Calu3 (cell line): Measurements from ENCODE around the gene FNDC3B. TPM values are rescaled to one million over a fixed set of nuclear protein-coding genes. Genes with fewer than 3 reads are reported as not detected.

Experiments
- BruUV-seq: library from RNA; stranded (reverse); fragments of 400-500 nt; replicated peaks from 2 replicates; lab custom pipeline; 2021; lab: Mats Ljungman, UMichigan
- CTCF ChIA-PET: fragments of 300-600 bp; sonication (Branson Sonifier 250); formaldehyde crosslinking; loops from one replicate; lab custom pipeline; 2022; ENCODE audit warnings: antibody characterized with exemption; lab: Charles Lee
- DNase-seq: peaks from one replicate; pipeline ENCODE4 v3.0.0; 2022
- H3K27ac Mint-ChIP-seq: one replicate; pipeline ENCODE4 v1.8.0; 2022; ENCODE audit warnings: mixed read lengths; ENCODE audit not compliant: unreplicated experiment
- H3K27me3 Mint-ChIP-seq: one replicate; pipeline ENCODE4 v1.8.0; 2022; ENCODE audit warnings: mixed read lengths; ENCODE audit not compliant: unreplicated experiment
- H3K36me3 Mint-ChIP-seq: one replicate; pipeline ENCODE4 v1.8.0; 2022; ENCODE audit warnings: mild to moderate bottlenecking, moderate library complexity, mixed read lengths; ENCODE audit not compliant: insufficient read depth, unreplicated experiment
- H3K4me1 Mint-ChIP-seq: one replicate; pipeline ENCODE4 v1.8.0; 2022; ENCODE audit warnings: mild to moderate bottlenecking, low read depth, mixed read lengths; ENCODE audit not compliant: unreplicated experiment
- H3K4me3 Mint-ChIP-seq: one replicate; pipeline ENCODE4 v1.8.0; 2022; ENCODE audit warnings: mild to moderate bottlenecking, low read depth, moderate library complexity, mixed read lengths; ENCODE audit not compliant: unreplicated experiment
- H3K9me3 Mint-ChIP-seq: one replicate; pipeline ENCODE4 v1.8.0; 2022; ENCODE audit warnings: low read depth, mixed read lengths; ENCODE audit not compliant: unreplicated experiment
- CTCF ChIP-seq: fragments of 200-600 bp; IDR thresholded peaks from one replicate; pipeline ENCODE4 v1.8.0; 2022; ENCODE audit warnings: antibody characterized with exemption; ENCODE audit not compliant: unreplicated experiment
- intact Hi-C: fragments of 100-400 bp; cut with micrococcal nuclease; formaldehyde crosslinking; loops from one replicate; pipeline ENCODE4 v1.10.0; 2022; ENCODE audit not compliant: unreplicated experiment
- total RNA-seq: library from RNA; stranded (reverse); gene quantifications from 2 replicates; pipeline ENCODE4 v1.2.3, GENCODE V29; 2022

The FNDC3B gene
- total RNA-seq, 1 experiment from 2014 or later = 453 TPM

- Mint-ChIP-seq H3K36me3 (peaks cover 69% of the 10 kb centered on the region), H3K27me3 (no peaks in the 10 kb centered on the region), H3K9me3 (no peaks in the 10 kb centered on the region), H3K4me1 (peaks cover 76% of the 10 kb centered on the region), H3K27ac (peak overlapping the region; percentile 66), H3K4me3 (peak overlapping the region; percentile 11)
- TF ChIP-seq CTCF = no peak
- no peak for DNase-seq
- BruUV-seq = no TSS peak
- CTCF ChIA-PET = no interaction called here
- intact Hi-C loops = no loop called here
These were observed 141.1 kb downstream of the FNDC3B start for GRCh38 chr3:172180473-172180872.

GRCh38 chr3:172181932-172182586 lies 142.7 kb downstream of the FNDC3B start:
- peaks cover 71% of the 10 kb centered on the region for H3K36me3 Mint-ChIP-seq
- H3K27ac Mint-ChIP-seq = peak overlapping the region; percentile 3
- TF ChIP-seq CTCF = no peak
- no peaks in the 10 kb centered on the region for H3K9me3 Mint-ChIP-seq
- DNase-seq = no peak
- intact Hi-C loops = no loop called here
- no TSS peak for BruUV-seq
- H3K4me3 Mint-ChIP-seq = peak overlapping the region; percentile 6
- CTCF ChIA-PET = interaction anchor here (0.9 kb wide), 1 partner anchor 77 kb away, joined by 3 read pairs; no protein-coding TSS in a partner anchor
- H3K4me1 Mint-ChIP-seq = peaks cover 72% of the 10 kb centered on the region
- H3K27me3 Mint-ChIP-seq = no peaks in the 10 kb centered on the region

GRCh38 chr3:172182797-172183196 lies 143.4 kb downstream of the FNDC3B start:
- BruUV-seq = no TSS peak

GRCh38 chr3:172184106-172184822 lies 144.9 kb downstream of the FNDC3B start:
- no peak for TF ChIP-seq CTCF
- peaks cover 71% of the 10 kb centered on the region for H3K36me3 Mint-ChIP-seq
- peaks cover 69% of the 10 kb centered on the region for H3K4me1 Mint-ChIP-seq
- H3K27ac Mint-ChIP-seq = no peak overlapping the region
- DNase-seq = no peak
- intact Hi-C loops = no loop called here
- BruUV-seq = no TSS peak
- CTCF ChIA-PET = no interaction called here
- no peaks in the 10 kb centered on the region for H3K9me3 Mint-ChIP-seq
- no peaks in the 10 kb centered on the region for H3K27me3 Mint-ChIP-seq
- no peak overlapping the region for H3K4me3 Mint-ChIP-seq

More at GRCh38 chr3:172182797-172183196, 143.4 kb downstream of the FNDC3B start:
- CTCF ChIA-PET = interaction anchor here (0.9 kb wide), 1 partner anchor 77 kb away, joined by 3 read pairs; no protein-coding TSS in a partner anchor
- intact Hi-C loops = no loop called here
- no peak overlapping the region for H3K4me3 Mint-ChIP-seq
- TF ChIP-seq CTCF = no peak
- H3K27ac Mint-ChIP-seq = peak overlapping the region; percentile 3
- H3K27me3 Mint-ChIP-seq = no peaks in the 10 kb centered on the region
- H3K36me3 Mint-ChIP-seq = peaks cover 67% of the 10 kb centered on the region
- no peak for DNase-seq
- peaks cover 69% of the 10 kb centered on the region for H3K4me1 Mint-ChIP-seq
- no peaks in the 10 kb centered on the region for H3K9me3 Mint-ChIP-seq
